K562 (cell line): ENCODE measurements around the gene PBX2. TPM values are rescaled to one million over a fixed set of nuclear protein-coding genes. Genes with fewer than 3 reads are reported as not detected.

Source experiments
- CEBPG ChIP-seq, 3 experiments: fragments of 200-800 bp in 1 of 3; sonication (Bioruptor generic) in 1 of 3; sonication (generic) in 1 of 3; formaldehyde crosslinking in 1 of 3; IDR thresholded peaks in 2 of 3; conservative IDR thresholded peaks in 1 of 3; 2 replicates each; pipeline versions ENCODE4 v1.6.1 to v1.8.0; 2016 to 2022; ENCODE audit warnings: missing compliant biosample characterization in 2 of 3, missing genetic modification characterization in 2 of 3, mild to moderate bottlenecking in 1 of 3, missing genetic modification reagents in 1 of 3
- COPS2 ChIP-seq: fragments of 450-650 bp; conservative IDR thresholded peaks from 2 replicates; pipeline ENCODE4 v1.6.1; 2016; ENCODE audit warnings: mild to moderate bottlenecking, moderate library complexity
- DPF2 ChIP-seq: fragments of 450-650 bp; IDR thresholded peaks from 2 replicates; pipeline ENCODE4 v1.6.1; 2016
- ELF4 ChIP-seq: fragments of 450-650 bp; formaldehyde crosslinking; IDR thresholded peaks from 2 replicates; pipeline ENCODE4 v1.4.0; 2022; ENCODE audit warnings: missing genetic modification characterization
- ETV5 ChIP-seq: sonication (generic); formaldehyde crosslinking; IDR thresholded peaks from 2 replicates; pipeline ENCODE4 v1.4.0; 2020; ENCODE audit warnings: low read depth, mild to moderate bottlenecking, missing genetic modification reagents
- FOSL1 ChIP-seq: fragments of 200-800 bp; sonication (Bioruptor generic); conservative IDR thresholded peaks from 2 replicates; pipeline ENCODE4 v1.6.1; 2016; ENCODE audit warnings: missing genetic modification characterization, missing compliant biosample characterization
- HMGN3 ChIP-seq: IDR thresholded peaks from 2 replicates; pipeline ENCODE4 v1.6.1; 2011; ENCODE audit warnings: borderline replicate concordance, low read depth, mild to moderate bottlenecking, mixed read lengths, low read length; ENCODE audit not compliant: insufficient read length; ENCODE audit errors: extremely low read depth
- JUNB ChIP-seq: fragments of 450-650 bp; formaldehyde crosslinking; conservative IDR thresholded peaks from 2 replicates; pipeline ENCODE4 v1.4.0; 2020; ENCODE audit warnings: mild to moderate bottlenecking
- KLF6 ChIP-seq: fragments of 250-450 bp; sonication (Bioruptor Pico); IDR thresholded peaks from 2 replicates; pipeline ENCODE4 v1.4.0; 2020; ENCODE audit warnings: mild to moderate bottlenecking, moderate library complexity, borderline replicate concordance
- MAFG ChIP-seq: fragments of 450-650 bp; conservative IDR thresholded peaks from 2 replicates; pipeline ENCODE4 v1.6.1; 2016; ENCODE audit warnings: missing genetic modification characterization, missing compliant biosample characterization
- NFXL1 ChIP-seq: fragments of 450-650 bp; formaldehyde crosslinking; IDR thresholded peaks from 2 replicates; pipeline ENCODE4 v1.4.0; 2021; ENCODE audit warnings: mild to moderate bottlenecking
- POLR2A ChIP-seq: fragments of 450-650 bp; conservative IDR thresholded peaks from 2 replicates; pipeline ENCODE4 v1.6.1; 2016
- POLR2B ChIP-seq: fragments of 450-650 bp; IDR thresholded peaks from 2 replicates; pipeline ENCODE4 v1.6.1; 2018; ENCODE audit warnings: low read depth; ENCODE audit not compliant: partially characterized antibody
- PTBP1 ChIP-seq: fragments of 200-400 bp; formaldehyde crosslinking; IDR thresholded peaks from 2 replicates; pipeline ENCODE4 v1.6.1; 2017; ENCODE audit warnings: low read depth, low read length
- SMAD4 ChIP-seq: fragments of 250-450 bp; sonication (Bioruptor Pico); conservative IDR thresholded peaks from 2 replicates; pipeline ENCODE4 v1.8.0; 2021; ENCODE audit warnings: inconsistent platforms, mild to moderate bottlenecking, moderate library complexity
- SUPT5H ChIP-seq: fragments of 450-650 bp; IDR thresholded peaks from 2 replicates; pipeline ENCODE4 v1.6.1; 2016
- ZEB2 ChIP-seq: fragments of 450-650 bp; IDR thresholded peaks from 2 replicates; pipeline ENCODE4 v1.6.1; 2016
- ZNF583 ChIP-seq: fragments of 250-450 bp; sonication (Bioruptor Pico); IDR thresholded peaks from 2 replicates; pipeline ENCODE4 v1.4.0; 2020
- ZNF79 ChIP-seq: fragments of 250-450 bp; sonication (Bioruptor Pico); IDR thresholded peaks from 2 replicates; pipeline ENCODE4 v1.4.0; 2020; ENCODE audit warnings: low read depth, mild to moderate bottlenecking, moderate library complexity
- polyA plus RNA-seq, 8 experiments: library from polyadenylated mRNA; depleted of rRNA in 4 of 8; stranded (reverse) in 5 of 8; unstranded in 3 of 8; fragments of >200 nt; fragmentation: Nextera tagmentation in 2 of 8; fragmentation: Illumina TruSeq in 1 of 8; extraction: Ambion mirVana in 2 of 8; extraction: Trizol in 1 of 8; gene quantifications; 2 replicates each; pipeline versions ENCODE4 v1.2.1 to v1.2.3, GENCODE V29; 2011 to 2014; ENCODE audit warnings: inconsistent platforms in 1 of 8, missing spikeins in 1 of 8
- total RNA-seq, 7 experiments: library from RNA; depleted of rRNA in 6 of 7; stranded (reverse); fragments of >200 nt in 6 of 7; fragmentation: Illumina TruSeq in 2 of 7; extraction: Trizol in 2 of 7; gene quantifications; 2 replicates each; pipeline versions ENCODE4 v1.2.1 to v1.2.3, GENCODE V29; 2011 to 2021; ENCODE audit warnings: low replicate concordance in 1 of 7
- TF ChIP-seq, protein P1 (sequence below), 3 experiments: fragments of 200-800 bp in 1 of 3; sonication (Bioruptor generic) in 1 of 3; sonication (generic) in 1 of 3; formaldehyde crosslinking in 1 of 3; IDR thresholded peaks; 2 replicates each; pipeline versions ENCODE4 v1.6.1 to v1.8.0; 2016 to 2022; ENCODE audit warnings: mild to moderate bottlenecking in 2 of 3, missing compliant biosample characterization in 2 of 3, missing genetic modification characterization in 2 of 3, missing genetic modification reagents in 1 of 3
- TF ChIP-seq, protein P2 (sequence below): fragments of 450-650 bp; IDR thresholded peaks from 2 replicates; pipeline ENCODE4 v1.6.1; 2017; ENCODE audit warnings: antibody characterized with exemption, mild to moderate bottlenecking
- TF ChIP-seq, protein P3 (sequence below): fragments of 450-650 bp; IDR thresholded peaks from 2 replicates; pipeline ENCODE4 v1.6.1; 2016; ENCODE audit warnings: missing biosample characterization, missing genetic modification characterization

PBX2 gene
- total and polyA plus RNA-seq, 9 of the 15 experiments (the other 6 are each of a cell fraction or from before 2014, with no cell fraction given), result 1.9 to 134 (median 62.5) TPM

DNA sequence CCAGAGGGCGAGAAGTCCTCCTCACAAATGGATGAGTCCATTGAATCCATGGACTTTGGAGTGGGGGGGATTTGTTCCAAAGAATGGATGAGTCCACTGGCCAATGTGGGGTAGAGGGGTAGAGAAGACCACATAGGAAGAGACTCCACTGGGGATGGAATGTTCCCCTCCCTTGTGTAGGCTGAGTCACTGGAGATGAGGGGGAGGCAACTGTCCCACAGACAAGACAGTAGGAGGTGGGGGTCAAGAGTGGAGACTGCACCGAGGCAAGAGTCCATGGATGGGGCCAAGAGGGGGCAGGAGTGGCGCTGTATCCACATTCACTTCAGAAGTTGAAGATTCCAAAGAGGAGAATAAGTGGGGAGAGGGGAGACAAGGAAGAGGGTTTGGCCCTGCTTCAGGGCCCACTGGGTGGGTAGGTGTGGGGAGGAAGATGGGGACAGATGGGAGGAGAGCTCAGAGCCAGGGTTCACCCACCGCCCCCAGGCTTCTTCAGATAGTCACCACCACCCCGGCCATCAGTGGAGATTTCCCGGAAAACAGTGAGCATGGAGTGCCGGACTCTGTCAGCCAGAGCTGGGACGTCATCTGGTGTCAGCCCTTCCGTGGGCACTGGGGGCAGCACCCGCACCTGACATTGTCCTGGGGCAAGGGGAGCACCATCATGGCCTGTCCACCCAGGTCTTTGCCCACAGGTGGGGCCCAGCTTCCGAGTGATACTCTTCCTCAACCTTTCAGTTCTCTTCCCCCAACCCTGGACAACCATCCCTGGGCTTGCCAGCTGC is 21.0 kb downstream of the PBX2 start (continued):
- peak; percentile 63; the same call in 1 of the 2 replicates for TF ChIP-seq SMAD4 (CRISPR knock-in tag)
- peak; percentile 22 for TF ChIP-seq POLR2B
- TF ChIP-seq DPF2, result peak; percentile 81
- TF ChIP-seq PTBP1, result no peak
- TF ChIP-seq ETV5 (CRISPR knock-in tag), result peak; percentile 65; the same call in 1 of the 2 replicates
- no peak for TF ChIP-seq KLF6 (CRISPR knock-in tag)
- TF ChIP-seq POLR2A, result peak; percentile 63; the same call in 1 of the 2 replicates
- TF ChIP-seq, protein P1, sequence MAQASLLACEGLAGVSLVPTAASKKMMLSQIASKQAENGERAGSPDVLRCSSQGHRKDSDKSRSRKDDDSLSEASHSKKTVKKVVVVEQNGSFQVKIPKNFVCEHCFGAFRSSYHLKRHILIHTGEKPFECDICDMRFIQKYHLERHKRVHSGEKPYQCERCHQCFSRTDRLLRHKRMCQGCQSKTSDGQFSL (CRISPR knock-in tag; IDR thresholded peaks at IDR 0.05), result peak; percentile 74; the same call in 1 of the 2 replicates
- TF ChIP-seq, protein P1 (tag; IDR thresholded peaks at IDR 0.05), result no peak
- TF ChIP-seq MAFG (tag), result no peak; the same call in 1 of the 2 replicates
- no peak for TF ChIP-seq CEBPG (CRISPR knock-in tag; IDR thresholded peaks at IDR 0.05)
- no peak for TF ChIP-seq CEBPG (tag; conservative IDR thresholded peaks at IDR 0.05 in 1 of 2, IDR thresholded peaks at IDR 0.05 in 1 of 2)
- no peak for TF ChIP-seq ZNF583 (CRISPR knock-in tag)
- peak; percentile 63; the same call in 1 of the 2 replicates for TF ChIP-seq SUPT5H
- peak; percentile 32 for TF ChIP-seq HMGN3
- no peak for TF ChIP-seq COPS2
- TF ChIP-seq FOSL1 (tag), result peak; percentile 83
- TF ChIP-seq, protein P2, sequence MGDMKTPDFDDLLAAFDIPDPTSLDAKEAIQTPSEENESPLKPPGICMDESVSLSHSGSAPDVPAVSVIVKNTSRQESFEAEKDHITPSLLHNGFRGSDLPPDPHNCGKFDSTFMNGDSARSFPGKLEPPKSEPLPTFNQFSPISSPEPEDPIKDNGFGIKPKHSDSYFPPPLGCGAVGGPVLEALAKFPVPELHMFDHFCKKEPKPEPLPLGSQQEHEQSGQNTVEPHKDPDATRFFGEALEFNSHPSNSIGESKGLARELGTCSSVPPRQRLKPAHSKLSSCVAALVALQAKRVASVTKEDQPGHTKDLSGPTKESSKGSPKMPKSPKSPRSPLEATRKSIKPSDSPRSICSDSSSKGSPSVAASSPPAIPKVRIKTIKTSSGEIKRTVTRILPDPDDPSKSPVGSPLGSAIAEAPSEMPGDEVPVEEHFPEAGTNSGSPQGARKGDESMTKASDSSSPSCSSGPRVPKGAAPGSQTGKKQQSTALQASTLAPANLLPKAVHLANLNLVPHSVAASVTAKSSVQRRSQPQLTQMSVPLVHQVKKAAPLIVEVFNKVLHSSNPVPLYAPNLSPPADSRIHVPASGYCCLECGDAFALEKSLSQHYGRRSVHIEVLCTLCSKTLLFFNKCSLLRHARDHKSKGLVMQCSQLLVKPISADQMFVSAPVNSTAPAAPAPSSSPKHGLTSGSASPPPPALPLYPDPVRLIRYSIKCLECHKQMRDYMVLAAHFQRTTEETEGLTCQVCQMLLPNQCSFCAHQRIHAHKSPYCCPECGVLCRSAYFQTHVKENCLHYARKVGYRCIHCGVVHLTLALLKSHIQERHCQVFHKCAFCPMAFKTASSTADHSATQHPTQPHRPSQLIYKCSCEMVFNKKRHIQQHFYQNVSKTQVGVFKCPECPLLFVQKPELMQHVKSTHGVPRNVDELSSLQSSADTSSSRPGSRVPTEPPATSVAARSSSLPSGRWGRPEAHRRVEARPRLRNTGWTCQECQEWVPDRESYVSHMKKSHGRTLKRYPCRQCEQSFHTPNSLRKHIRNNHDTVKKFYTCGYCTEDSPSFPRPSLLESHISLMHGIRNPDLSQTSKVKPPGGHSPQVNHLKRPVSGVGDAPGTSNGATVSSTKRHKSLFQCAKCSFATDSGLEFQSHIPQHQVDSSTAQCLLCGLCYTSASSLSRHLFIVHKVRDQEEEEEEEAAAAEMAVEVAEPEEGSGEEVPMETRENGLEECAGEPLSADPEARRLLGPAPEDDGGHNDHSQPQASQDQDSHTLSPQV, result peak; percentile 49; the same call in 1 of the 2 replicates
- no peak for TF ChIP-seq ZNF79 (CRISPR knock-in tag)
- TF ChIP-seq, protein P3, sequence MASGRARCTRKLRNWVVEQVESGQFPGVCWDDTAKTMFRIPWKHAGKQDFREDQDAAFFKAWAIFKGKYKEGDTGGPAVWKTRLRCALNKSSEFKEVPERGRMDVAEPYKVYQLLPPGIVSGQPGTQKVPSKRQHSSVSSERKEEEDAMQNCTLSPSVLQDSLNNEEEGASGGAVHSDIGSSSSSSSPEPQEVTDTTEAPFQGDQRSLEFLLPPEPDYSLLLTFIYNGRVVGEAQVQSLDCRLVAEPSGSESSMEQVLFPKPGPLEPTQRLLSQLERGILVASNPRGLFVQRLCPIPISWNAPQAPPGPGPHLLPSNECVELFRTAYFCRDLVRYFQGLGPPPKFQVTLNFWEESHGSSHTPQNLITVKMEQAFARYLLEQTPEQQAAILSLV (tag), result no peak
- no peak for TF ChIP-seq NFXL1
- peak; percentile 37; the same call in 1 of the 2 replicates for TF ChIP-seq ZEB2
- TF ChIP-seq JUNB, result 0 out of 2 replicates have a peak, but pooled peaks have one; percentile 5
- TF ChIP-seq ELF4 (CRISPR knock-in tag), result peak; percentile 85; the same call in 1 of the 2 replicates
